ENCODE results near the gene ZBTB21. TPM values are rescaled to one million over a fixed set of nuclear protein-coding genes. Genes with fewer than 3 reads are reported as not detected.
A peak's percentile ranks its signal among the peaks of the same experiment; 100 is the strongest.

ZBTB21 gene
- total and polyA plus RNA-seq, 2 of the 4 experiments (the other 2 are of a cell fraction) = 6.8 to 12.0 TPM

DNA sequence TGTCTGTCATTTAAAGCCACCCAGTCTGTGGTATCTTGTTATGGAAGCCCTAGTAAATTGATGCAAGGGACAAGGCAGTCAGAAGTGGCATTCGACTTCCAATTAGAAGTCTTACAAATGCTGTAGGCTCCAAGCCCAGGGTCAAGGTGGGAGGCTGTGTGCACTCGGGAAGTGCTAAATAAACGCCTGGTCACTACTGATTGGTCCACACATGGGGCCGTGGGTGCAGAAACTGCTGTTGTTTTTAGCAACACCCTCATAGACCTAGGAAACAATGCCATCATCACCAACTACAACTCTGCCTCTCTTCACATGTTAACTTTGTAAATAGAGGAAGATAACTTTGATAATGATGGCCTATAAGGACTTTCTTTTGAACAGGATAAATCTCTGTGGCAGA lies 20.2 kb upstream of the ZBTB21 start:
- Histone ChIP-seq H4K20me1 (ENCODE audit: insufficient read depth, low read length) (no peaks in the 10 kb centered on the region), H3K79me1 (ENCODE audit: low read depth in 1 of 2, low read length in 2 of 2) (peaks cover 3 to 4% of the 10 kb centered on the region in 2 experiments; a peak in 2 of 4 replicates), H2BK5ac (ENCODE audit: low read depth, low read length, poor library complexity, severe bottlenecking) (no peak overlapping the region), H2BK15ac (ENCODE audit: low read depth, low read length) (no peak overlapping the region), H3K27me3 (ENCODE audit: control insufficient read depth, insufficient read depth, low read length) (no peaks in the 10 kb centered on the region), H3K9me1 (ENCODE audit: insufficient read depth, low read length) (peaks cover 20% of the 10 kb centered on the region), H2AK5ac (ENCODE audit: low read depth, low read length) (no peak overlapping the region), H3K14ac (replicated peaks; ENCODE audit: low read depth, low read length) (no peak overlapping the region), H2BK120ac (ENCODE audit: low read depth, low read length) (no peak overlapping the region), H4K5ac (ENCODE audit: low read depth, low read length) (no peak overlapping the region), H3K4me2 (ENCODE audit: low read depth, low read length) (no peak overlapping the region), H3K4me3 (ENCODE audit: insufficient read depth, low read depth, low read length) (no peak overlapping the region), H3K9ac (ENCODE audit: low read depth, low read length) (no peak overlapping the region), H2AK9ac (replicated peaks; ENCODE audit: low read depth, low read length, poor library complexity) (no peak overlapping the region), H4K91ac (ENCODE audit: insufficient read depth, low read depth, low read length) (no peak overlapping the region), H3K18ac (ENCODE audit: low read depth, low read length) (no peak overlapping the region), H3K56ac (ENCODE audit: extremely low read depth, insufficient read depth, low read length) (no peak overlapping the region), H3K4ac (ENCODE audit: low read depth, low read length) (0 out of 2 replicates have a peak overlapping the region, but pooled peaks have one; percentile 21), H3K36me3 (ENCODE audit: control insufficient read depth, insufficient read depth, low read length) (no peaks in the 10 kb centered on the region), H2AFZ (replicated peaks; ENCODE audit: low read length, poor library complexity) (no peak overlapping the region), H3K27ac (ENCODE audit: insufficient read depth, low read length) (no peak overlapping the region), H3K4me1 (ENCODE audit: control insufficient read depth, insufficient read depth, low read length) (peaks cover 10% of the 10 kb centered on the region), H4K8ac (ENCODE audit: low read depth in 2 of 2, low read length in 2 of 2) (no peak overlapping the region), H3K23ac (ENCODE audit: low read depth, low read length) (no peak overlapping the region), H2BK20ac (ENCODE audit: low read depth, low read length) (no peak overlapping the region), H3K9me3 (ENCODE audit: control insufficient read depth, insufficient read depth, low read length) (no peaks in the 10 kb centered on the region)
- POLR2A ChIA-PET (ENCODE audit: unreplicated experiment) = no interaction called here
- no TSS peak for BruUV-seq (replicated peaks)
- intact Hi-C loops (cut with micrococcal nuclease) = no loop called here
- ATAC-seq (ENCODE audit: low read depth) = no peak
- 100% methylated on average over 2 of the region's 4 CpGs; no CpG with 5 or more reads in 1 of the 2 experiments for WGBS, 2 experiments (ENCODE audit: extremely low coverage in 2 of 2, insufficient read length in 1 of 2)
- CTCF ChIA-PET = no interaction called here
- in situ Hi-C loops (cut with MboI; ENCODE audit: low sequenced_read_pairs) = no loop called here
- dilution Hi-C loops (cut with HindIII; ENCODE audit: low sequenced_read_pairs, unreplicated experiment) = no loop called here
- DNase-seq = no peak
- TF ChIP-seq SMC3 (IDR thresholded peaks at IDR 0.05; ENCODE audit: low read depth, low read length) (no peak), RAD21 (IDR thresholded peaks at IDR 0.05; ENCODE audit: low read length) (no peak), FOS (IDR thresholded peaks at IDR 0.05; ENCODE audit: low read depth, low read length) (no peak), POLR2A (IDR thresholded peaks at IDR 0.05; ENCODE audit: low read depth, low read length) (no peak), CHD1 (IDR thresholded peaks at IDR 0.05; ENCODE audit: low read depth, low read length) (no peak), USF2 (IDR thresholded peaks at IDR 0.05; ENCODE audit: low read depth, low read length) (no peak), NFE2L2 (IDR thresholded peaks at IDR 0.05; ENCODE audit: low read depth, low read length) (no peak)
- TF ChIP-seq, protein P1, sequence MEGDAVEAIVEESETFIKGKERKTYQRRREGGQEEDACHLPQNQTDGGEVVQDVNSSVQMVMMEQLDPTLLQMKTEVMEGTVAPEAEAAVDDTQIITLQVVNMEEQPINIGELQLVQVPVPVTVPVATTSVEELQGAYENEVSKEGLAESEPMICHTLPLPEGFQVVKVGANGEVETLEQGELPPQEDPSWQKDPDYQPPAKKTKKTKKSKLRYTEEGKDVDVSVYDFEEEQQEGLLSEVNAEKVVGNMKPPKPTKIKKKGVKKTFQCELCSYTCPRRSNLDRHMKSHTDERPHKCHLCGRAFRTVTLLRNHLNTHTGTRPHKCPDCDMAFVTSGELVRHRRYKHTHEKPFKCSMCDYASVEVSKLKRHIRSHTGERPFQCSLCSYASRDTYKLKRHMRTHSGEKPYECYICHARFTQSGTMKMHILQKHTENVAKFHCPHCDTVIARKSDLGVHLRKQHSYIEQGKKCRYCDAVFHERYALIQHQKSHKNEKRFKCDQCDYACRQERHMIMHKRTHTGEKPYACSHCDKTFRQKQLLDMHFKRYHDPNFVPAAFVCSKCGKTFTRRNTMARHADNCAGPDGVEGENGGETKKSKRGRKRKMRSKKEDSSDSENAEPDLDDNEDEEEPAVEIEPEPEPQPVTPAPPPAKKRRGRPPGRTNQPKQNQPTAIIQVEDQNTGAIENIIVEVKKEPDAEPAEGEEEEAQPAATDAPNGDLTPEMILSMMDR (conservative IDR thresholded peaks at IDR 0.05; ENCODE audit: low read depth, low read length) = no peak
